MCF 10A (cell line): Measurements from ENCODE around the gene FRMPD1. TPM values are rescaled to one million over a fixed set of nuclear protein-coding genes. Genes with fewer than 3 reads are reported as not detected.
"Not testable (repeated sequence)": the region's sequence is repeated elsewhere in the genome, so short reads cannot be mapped to it uniquely, and the experiment has no call there.

Experiments used
- BruUV-seq: library from RNA; stranded (reverse); fragments of 400-500 nt; replicated peaks from 2 replicates; lab custom pipeline; 2021; lab: Mats Ljungman, UMichigan
- CTCF ChIA-PET: fragments of 300-600 bp; sonication (Branson Sonifier 250); formaldehyde crosslinking; extraction: SDS; loops from one replicate; lab custom pipeline; 2021; ENCODE audit warnings: antibody characterized with exemption, inconsistent platforms; lab: Yijun Ruan, JAX
- POLR2A ChIA-PET: fragments of 300-600, 350-650 bp; sonication (Branson Sonifier 250); formaldehyde crosslinking; extraction: SDS; loops from one replicate; lab custom pipeline; 2020; ENCODE audit warnings: antibody characterized with exemption, inconsistent platforms; lab: Yijun Ruan, JAX
- DNase-seq: peaks from one replicate; pipeline ENCODE4 v3.0.0-alpha.2; 2018; ENCODE audit not compliant: unreplicated experiment
- H3K27ac Mint-ChIP-seq: one replicate; pipeline ENCODE4 v1.8.0; 2022; ENCODE audit warnings: mild to moderate bottlenecking, low read depth, mixed read lengths; ENCODE audit not compliant: unreplicated experiment
- H3K27me3 Mint-ChIP-seq: one replicate; pipeline ENCODE4 v1.8.0; 2022; ENCODE audit warnings: mixed read lengths; ENCODE audit not compliant: insufficient read depth, unreplicated experiment
- H3K36me3 Mint-ChIP-seq: one replicate; pipeline ENCODE4 v1.8.0; 2022; ENCODE audit warnings: mild to moderate bottlenecking, moderate library complexity, mixed read lengths; ENCODE audit not compliant: insufficient read depth, unreplicated experiment
- H3K4me1 Mint-ChIP-seq: one replicate; pipeline ENCODE4 v1.8.0; 2022; ENCODE audit warnings: mixed read lengths; ENCODE audit not compliant: insufficient read depth, unreplicated experiment
- H3K4me3 Mint-ChIP-seq: one replicate; pipeline ENCODE4 v1.8.0; 2022; ENCODE audit warnings: mild to moderate bottlenecking, moderate library complexity, mixed read lengths; ENCODE audit not compliant: unreplicated experiment
- H3K9me3 Mint-ChIP-seq: one replicate; pipeline ENCODE4 v1.8.0; 2022; ENCODE audit warnings: mixed read lengths; ENCODE audit not compliant: unreplicated experiment
- CTCF ChIP-seq: fragments of 200-600 bp; IDR thresholded peaks from one replicate; pipeline ENCODE4 v1.8.0; 2022; ENCODE audit warnings: antibody characterized with exemption, mild to moderate bottlenecking; ENCODE audit not compliant: unreplicated experiment
- intact Hi-C: fragments of 100-400 bp; cut with micrococcal nuclease; formaldehyde crosslinking; loops from 2 replicates; pipeline ENCODE4 v1.14.1; 2022
- total RNA-seq: library from RNA; stranded (reverse); gene quantifications from 2 replicates; pipeline ENCODE4 v1.2.3, GENCODE V29; 2022

FRMPD1 gene
- total RNA-seq, 1 experiment from 2014 or later = not detected

GRCh38 chr9:37760416-37761161 lies 109.8 kb downstream of the FRMPD1 start:
- peak; percentile 29 for DNase-seq

GRCh38 chr9:37761511-37761910 lies 110.8 kb downstream of the FRMPD1 start:
- no TSS peak for BruUV-seq
- Mint-ChIP-seq H3K4me3 (no peak overlapping the region), H3K9me3 (no peaks in the 10 kb centered on the region), H3K27ac (no peak overlapping the region), H3K4me1 (peaks cover 6% of the 10 kb centered on the region), H3K27me3 (no peaks in the 10 kb centered on the region), H3K36me3 (peaks cover 11% of the 10 kb centered on the region)
- TF ChIP-seq CTCF = no peak
- ChIA-PET POLR2A (no interaction called here), CTCF (interaction anchor here (0.6 kb wide), 1 partner anchor 241 kb away, joined by 3 read pairs; no protein-coding TSS in a partner anchor)
- no peak for DNase-seq
- intact Hi-C loops = no loop called here

More at GRCh38 chr9:37760416-37761161, 109.8 kb downstream of the FRMPD1 start:
- no peak overlapping the region for H3K27ac Mint-ChIP-seq
- BruUV-seq = no TSS peak
- no peak for TF ChIP-seq CTCF
- H3K9me3 Mint-ChIP-seq = no peaks in the 10 kb centered on the region
- no peak overlapping the region for H3K4me3 Mint-ChIP-seq
- H3K4me1 Mint-ChIP-seq = peaks cover 6% of the 10 kb centered on the region
- H3K36me3 Mint-ChIP-seq = peaks cover 11% of the 10 kb centered on the region
- intact Hi-C loops = no loop called here
- ChIA-PET CTCF (interaction anchor here (0.6 kb wide), 1 partner anchor 430 kb away, joined by 3 read pairs; no protein-coding TSS in a partner anchor), POLR2A (interaction anchor here (1.2 kb wide), 1 partner anchor 24 kb away, joined by 7 read pairs; the partner anchor contains the start of gene EXOSC3)
- H3K27me3 Mint-ChIP-seq = no peaks in the 10 kb centered on the region

GRCh38 chr9:37765263-37765662 lies 114.5 kb downstream of the FRMPD1 start:
- intact Hi-C loops, BruUV-seq, H3K27ac Mint-ChIP-seq, H3K4me1 Mint-ChIP-seq, H3K27me3 Mint-ChIP-seq, POLR2A ChIA-PET, H3K4me3 Mint-ChIP-seq, H3K9me3 Mint-ChIP-seq, CTCF ChIA-PET, DNase-seq: not testable (repeated sequence)
- peaks cover 14% of the 10 kb centered on the region for H3K36me3 Mint-ChIP-seq

- BruUV-seq = no TSS peak
- no peaks in the 10 kb centered on the region for H3K27me3 Mint-ChIP-seq
- no peak overlapping the region for H3K27ac Mint-ChIP-seq
- H3K36me3 Mint-ChIP-seq = peaks cover 24% of the 10 kb centered on the region
- ChIA-PET CTCF (interaction anchor here (0.6 to 0.7 kb wide), 2 partner anchors 10 to 16 kb away, joined by 3 to 4 read pairs; no protein-coding TSS in a partner anchor), POLR2A (interaction anchor here (0.6 to 1.7 kb wide), 6 partner anchors 10 to 177 kb away, joined by 3 to 8 read pairs (median 4); partner anchors contain the start of genes EXOSC3 and TOMM5)
- no peak for DNase-seq
- H3K4me3 Mint-ChIP-seq = no peak overlapping the region
- no peak for TF ChIP-seq CTCF
- H3K4me1 Mint-ChIP-seq = no peaks in the 10 kb centered on the region
- intact Hi-C loops = no loop called here
- no peaks in the 10 kb centered on the region for H3K9me3 Mint-ChIP-seq
These were observed 118.6 kb downstream of the FRMPD1 start for GRCh38 chr9:37769306-37769705.
